Esophagus (tissue), 2 donors: ENCODE results near the gene SLC16A12. TPM values are rescaled to one million over a fixed set of nuclear protein-coding genes. Genes with fewer than 3 reads are reported as not detected.

Experiments used
- H3K27ac ChIP-seq, 2 donors: one replicate each; pipeline ENCODE4 v1.5.1; 2013; ENCODE audit warnings: low read depth in 2 of 2, mild to moderate bottlenecking in 2 of 2, inconsistent platforms in 1 of 2, low read length in 1 of 2, moderate library complexity in 1 of 2
- H3K27me3 ChIP-seq, 2 donors: one replicate each; pipeline ENCODE4 v1.6.1; 2013; ENCODE audit warnings: low read length in 2 of 2, control low read depth in 1 of 2, mild to moderate bottlenecking in 1 of 2; ENCODE audit not compliant: insufficient read depth in 2 of 2, control insufficient read depth in 1 of 2
- H3K36me3 ChIP-seq, 2 donors: one replicate each; pipeline ENCODE4 v1.6.1; 2013; ENCODE audit warnings: low read length in 1 of 2; ENCODE audit not compliant: control insufficient read depth in 2 of 2, insufficient read depth in 2 of 2
- H3K4me1 ChIP-seq, 2 donors: one replicate each; pipeline ENCODE4 v1.6.1; 2013; ENCODE audit warnings: low read length in 1 of 2; ENCODE audit not compliant: control insufficient read depth in 2 of 2, insufficient read depth in 2 of 2
- H3K4me3 ChIP-seq, 2 donors: one replicate each; pipeline ENCODE4 v1.5.1; 2013; ENCODE audit warnings: low read length in 2 of 2, mild to moderate bottlenecking in 2 of 2, low read depth in 1 of 2, moderate library complexity in 1 of 2
- H3K9me3 ChIP-seq, 2 donors: one replicate each; pipeline ENCODE4 v1.6.1; 2013; ENCODE audit warnings: mild to moderate bottlenecking in 2 of 2, low read depth in 1 of 2, low read length in 1 of 2, moderate library complexity in 1 of 2; ENCODE audit not compliant: control insufficient read depth in 2 of 2, insufficient read depth in 1 of 2
- WGBS, 2 donors: extraction: QIAGEN DNeasy Blood & Tissue Kit; methylation state at CpG; one replicate each; pipeline ENCODE4 v1.1.7; 2013; 5-methylcytosine and 5-hydroxymethylcytosine counted together
- polyA plus RNA-seq, 2 donors: library from polyadenylated mRNA; stranded (reverse); fragments of 200-250 nt; gene quantifications; one replicate each; pipeline ENCODE4 v1.2.3, GENCODE V29; 2013
- donor health status: healthy with polysubstance abuse.
- donor health status: Bipolar disorder and iron deficiency.

The SLC16A12 gene
- polyA plus RNA-seq, 2 donors = 0.02 to 0.05 TPM

DNA sequence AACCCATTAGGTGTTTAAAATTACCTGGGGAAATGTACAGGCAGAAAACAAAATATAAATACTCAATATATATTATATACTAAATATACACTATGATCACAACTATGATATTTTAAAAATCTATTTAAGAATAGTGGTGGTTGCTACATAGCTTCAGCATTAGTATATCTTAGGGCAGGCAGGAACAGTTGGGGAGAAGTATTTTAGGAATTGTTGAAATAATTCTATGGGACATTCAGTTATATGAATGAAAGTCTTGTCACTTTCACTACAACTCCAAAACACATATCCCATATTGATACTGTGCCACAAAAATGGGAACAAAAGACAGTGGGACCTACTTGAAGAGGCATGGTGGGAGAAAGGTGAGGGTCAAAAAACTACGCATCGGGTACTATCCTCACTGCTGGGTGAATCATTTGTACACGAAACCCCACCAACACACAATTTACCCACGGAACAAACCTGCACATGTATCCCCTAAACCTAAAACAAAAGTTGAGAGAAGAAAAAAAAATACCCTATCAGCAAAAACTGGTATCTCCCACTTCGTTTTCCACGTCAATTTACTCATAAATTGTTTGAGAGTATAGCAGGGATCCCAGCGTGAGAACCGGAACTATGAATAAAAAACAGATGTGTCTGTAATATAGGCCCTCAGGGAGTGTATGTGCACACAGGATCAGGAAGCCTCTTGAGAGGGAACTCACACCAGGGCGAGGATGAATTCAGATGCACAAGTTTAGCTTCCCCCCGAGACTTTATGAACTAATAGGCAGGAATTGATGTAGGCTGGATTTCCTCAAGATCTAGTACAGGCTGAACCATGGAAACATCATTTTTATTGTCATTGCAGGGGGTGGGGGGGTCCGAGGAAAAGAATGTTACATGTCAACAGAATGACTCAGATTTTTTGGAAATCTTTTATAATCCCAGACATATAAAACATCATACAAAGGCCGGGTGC, 16.2 kb downstream of the SLC16A12 start:
- H3K9me3 ChIP-seq = no peaks in the 10 kb centered on the region
- no peaks in the 10 kb centered on the region for H3K36me3 ChIP-seq
- WGBS, 2 donors = 74 to 76% methylated on average over 12 of the region's 12 CpGs
- H3K27me3 ChIP-seq = no peaks in the 10 kb centered on the region
- no peak overlapping the region for H3K27ac ChIP-seq
- H3K4me3 ChIP-seq = no peak overlapping the region
- H3K4me1 ChIP-seq = peaks cover 0 to 3% of the 10 kb centered on the region in 2 donors

DNA sequence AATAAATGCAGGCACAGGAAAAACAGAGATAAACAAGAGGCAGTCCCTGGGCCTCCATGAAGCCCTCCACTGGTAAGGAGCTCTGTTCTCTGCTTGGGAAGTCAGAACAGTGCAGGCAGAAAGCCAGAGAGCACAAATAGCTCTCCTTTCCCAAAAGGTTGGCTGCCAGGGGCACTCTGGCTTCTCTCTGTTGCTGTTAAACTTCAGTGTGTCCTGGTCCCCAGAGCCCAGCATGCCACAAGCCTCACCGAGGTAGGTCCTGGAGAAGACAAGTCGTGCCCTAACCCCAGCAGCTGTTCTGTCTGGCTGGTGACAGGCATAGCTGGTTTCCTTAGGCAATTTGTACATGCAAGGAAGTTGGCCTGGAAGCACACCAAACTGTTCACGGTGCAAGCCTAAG, 17.3 kb downstream of the SLC16A12 start:
- no peaks in the 10 kb centered on the region for H3K27me3 ChIP-seq
- no peaks in the 10 kb centered on the region for H3K9me3 ChIP-seq
- H3K36me3 ChIP-seq = no peaks in the 10 kb centered on the region
- H3K4me3 ChIP-seq = no peak overlapping the region
- 53% methylated on average over 3 of the region's 3 CpGs for WGBS, 2 donors
- H3K27ac ChIP-seq = peak overlapping the region in 1 of 2 donors; percentile 10
- H3K4me1 ChIP-seq = peaks cover 0 to 3% of the 10 kb centered on the region in 2 donors

DNA sequence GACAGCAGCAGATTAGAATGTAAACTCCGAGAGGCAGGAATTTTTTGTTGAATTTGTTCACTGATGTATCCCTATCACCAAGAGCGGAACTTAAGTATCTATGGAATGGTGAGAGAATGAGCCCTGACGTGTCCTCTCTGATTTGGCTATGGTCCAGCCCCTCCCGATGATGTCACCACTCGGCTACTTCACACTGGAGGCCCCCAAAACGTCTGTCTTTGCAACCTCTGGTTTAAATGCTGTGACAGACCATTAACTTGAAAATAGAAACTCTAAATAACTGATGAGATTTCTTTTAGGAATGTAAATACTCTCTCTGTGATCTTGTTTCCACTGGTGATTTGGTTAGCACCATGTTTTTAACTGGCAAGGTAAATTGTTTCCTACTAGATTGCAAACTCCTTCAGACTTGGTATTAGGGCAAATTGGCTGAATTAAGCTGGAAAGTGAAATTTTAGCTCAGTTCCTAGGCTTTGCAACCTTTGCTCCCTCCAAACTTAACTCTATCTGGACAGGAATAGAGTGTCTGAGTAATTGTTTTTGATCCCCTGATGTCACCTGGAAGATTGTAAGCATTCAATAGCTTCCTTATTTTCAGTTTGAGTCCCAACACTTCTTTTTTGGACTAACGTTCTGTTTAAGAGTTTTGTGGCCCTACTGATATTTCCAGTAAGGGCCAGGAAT, 19.1 kb downstream of the SLC16A12 start:
- Histone ChIP-seq H3K4me1 (peaks cover 0 to 3% of the 10 kb centered on the region in 2 donors), H3K36me3 (no peaks in the 10 kb centered on the region), H3K9me3 (no peaks in the 10 kb centered on the region), H3K27ac (no peak overlapping the region), H3K27me3 (no peaks in the 10 kb centered on the region), H3K4me3 (no peak overlapping the region)
- WGBS, 2 donors = 35 to 40% methylated on average over 7 of the region's 7 CpGs

DNA sequence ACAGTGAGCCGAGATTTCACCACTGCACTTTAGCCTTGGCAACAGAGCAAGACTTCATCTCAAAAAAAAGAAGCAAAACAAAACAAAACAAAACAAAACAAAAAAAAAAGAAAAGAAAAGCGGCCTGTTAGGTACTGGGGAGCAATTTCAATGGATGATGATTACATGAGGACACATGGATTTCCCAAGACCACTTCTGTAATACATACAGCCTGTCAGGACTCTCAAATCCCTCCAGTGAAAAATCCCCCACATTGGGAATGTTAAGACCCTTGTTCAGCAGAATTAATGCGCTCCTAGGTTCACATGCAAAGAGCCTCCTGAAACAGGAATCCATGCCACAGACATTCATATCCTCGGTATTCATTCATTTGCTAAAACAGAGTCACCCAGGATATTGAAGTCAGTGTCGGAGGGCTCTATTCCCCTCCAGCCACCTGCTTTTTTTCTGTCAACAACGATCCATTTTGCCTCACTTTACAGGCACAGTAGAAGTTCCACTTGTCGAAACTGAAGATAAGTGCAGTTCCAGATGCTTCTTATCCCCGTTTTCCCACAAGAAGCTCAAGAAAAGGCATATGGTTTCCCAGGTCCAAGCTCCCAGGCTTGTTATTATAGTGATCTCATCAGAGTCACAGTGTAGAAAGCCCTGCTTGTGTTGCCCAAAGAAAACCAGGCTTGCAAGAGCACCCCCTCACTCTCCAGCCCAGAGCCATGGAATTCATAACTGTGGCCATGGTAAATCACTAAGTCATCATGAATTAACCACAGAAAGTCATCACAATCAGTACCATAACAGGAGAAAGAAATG, 20.2 kb downstream of the SLC16A12 start:
- Histone ChIP-seq H3K27me3 (no peaks in the 10 kb centered on the region), H3K4me3 (no peak overlapping the region), H3K9me3 (no peaks in the 10 kb centered on the region), H3K36me3 (no peaks in the 10 kb centered on the region), H3K4me1 (peaks cover 0 to 3% of the 10 kb centered on the region in 2 donors), H3K27ac (peak overlapping the region in 1 of 2 donors; percentile 30)
- WGBS, 2 donors = 64 to 80% methylated on average over 8 of the region's 8 CpGs

DNA sequence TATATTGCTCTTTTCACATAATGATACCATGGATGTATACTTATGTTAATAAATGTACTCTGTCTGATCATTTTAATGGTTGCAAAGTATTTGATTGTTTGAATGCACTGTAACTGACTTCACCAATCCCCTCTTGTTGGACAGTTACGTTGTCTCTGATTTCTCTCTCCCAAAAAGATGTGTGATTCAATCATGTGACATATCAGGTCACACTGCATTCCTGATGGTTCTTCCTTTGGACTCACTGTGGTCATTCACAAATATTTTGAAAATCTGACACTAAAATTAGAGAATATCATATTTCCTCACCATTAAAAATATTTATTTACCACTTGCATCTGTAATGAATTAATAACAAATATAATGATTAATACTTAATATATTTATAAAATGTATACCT, 22.2 kb downstream of the SLC16A12 start:
- Histone ChIP-seq H3K9me3 (no peaks in the 10 kb centered on the region), H3K4me1 (peaks cover 0 to 3% of the 10 kb centered on the region in 2 donors), H3K4me3 (no peak overlapping the region), H3K27ac (no peak overlapping the region), H3K36me3 (no peaks in the 10 kb centered on the region), H3K27me3 (no peaks in the 10 kb centered on the region)
- WGBS, 2 donors = 75 to 81% methylated on average over 1 of the region's 1 CpG

DNA sequence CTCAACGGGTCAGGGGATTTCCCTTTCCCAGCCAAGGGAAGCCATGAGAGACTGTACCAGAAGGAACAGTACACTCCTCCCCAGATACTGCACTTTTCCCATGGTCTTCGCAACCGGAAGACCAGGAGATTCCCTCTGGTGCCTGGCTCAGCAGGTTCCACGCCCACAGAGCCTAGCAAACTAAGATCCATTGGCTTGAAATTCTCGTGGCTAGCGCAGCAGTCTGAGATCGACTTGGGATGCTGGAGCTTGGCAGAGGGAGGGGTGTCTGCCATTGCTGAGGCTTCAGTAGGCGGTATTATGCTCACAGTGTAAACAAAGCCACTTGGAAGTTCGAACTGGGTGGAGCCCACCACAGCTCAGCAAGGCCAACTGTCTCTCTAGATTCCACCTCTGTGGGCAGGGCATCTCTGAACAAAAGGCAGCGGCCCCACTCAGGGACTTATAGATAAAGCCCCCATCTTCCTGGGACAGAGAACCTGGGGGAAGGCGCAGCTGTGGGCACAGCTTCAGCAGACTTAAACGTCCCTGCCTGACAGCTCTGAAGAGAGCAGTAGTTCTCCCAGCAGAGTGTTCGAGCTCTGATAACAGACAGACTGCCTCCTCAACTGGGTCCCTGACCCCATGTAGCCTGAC, 29.6 kb downstream of the SLC16A12 start:
- H3K9me3 ChIP-seq = no peaks in the 10 kb centered on the region
- no peaks in the 10 kb centered on the region for H3K27me3 ChIP-seq
- 82 to 84% methylated on average over 13 of the region's 13 CpGs for WGBS, 2 donors
- no peaks in the 10 kb centered on the region for H3K36me3 ChIP-seq
- H3K4me3 ChIP-seq = no peak overlapping the region
- no peak overlapping the region for H3K27ac ChIP-seq
- H3K4me1 ChIP-seq = peaks cover 0 to 3% of the 10 kb centered on the region in 2 donors

DNA sequence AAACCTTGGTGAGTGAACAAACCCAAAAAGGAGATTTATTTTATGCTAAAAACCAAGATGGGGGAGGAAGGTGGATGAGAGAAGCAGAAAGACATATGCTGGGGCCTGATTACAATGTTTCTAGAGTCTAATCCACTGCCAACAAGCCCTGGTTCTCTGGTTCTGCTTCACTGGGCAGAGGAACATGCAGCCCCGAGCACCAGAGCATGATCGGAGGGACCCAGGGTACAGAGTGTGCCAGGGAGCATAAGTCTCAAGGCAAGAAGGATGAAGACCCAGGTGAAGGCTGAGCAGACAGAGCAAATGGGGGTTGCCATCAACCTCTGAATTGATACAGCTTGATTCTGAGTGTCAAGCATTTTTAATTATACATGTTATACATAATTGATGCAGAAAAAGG, 30.7 kb downstream of the SLC16A12 start:
- Histone ChIP-seq H3K36me3 (no peaks in the 10 kb centered on the region), H3K4me1 (peaks cover 0 to 3% of the 10 kb centered on the region in 2 donors), H3K27me3 (no peaks in the 10 kb centered on the region), H3K9me3 (no peaks in the 10 kb centered on the region), H3K27ac (no peak overlapping the region), H3K4me3 (no peak overlapping the region)
- 81 to 92% methylated on average over 2 of the region's 2 CpGs for WGBS, 2 donors

DNA sequence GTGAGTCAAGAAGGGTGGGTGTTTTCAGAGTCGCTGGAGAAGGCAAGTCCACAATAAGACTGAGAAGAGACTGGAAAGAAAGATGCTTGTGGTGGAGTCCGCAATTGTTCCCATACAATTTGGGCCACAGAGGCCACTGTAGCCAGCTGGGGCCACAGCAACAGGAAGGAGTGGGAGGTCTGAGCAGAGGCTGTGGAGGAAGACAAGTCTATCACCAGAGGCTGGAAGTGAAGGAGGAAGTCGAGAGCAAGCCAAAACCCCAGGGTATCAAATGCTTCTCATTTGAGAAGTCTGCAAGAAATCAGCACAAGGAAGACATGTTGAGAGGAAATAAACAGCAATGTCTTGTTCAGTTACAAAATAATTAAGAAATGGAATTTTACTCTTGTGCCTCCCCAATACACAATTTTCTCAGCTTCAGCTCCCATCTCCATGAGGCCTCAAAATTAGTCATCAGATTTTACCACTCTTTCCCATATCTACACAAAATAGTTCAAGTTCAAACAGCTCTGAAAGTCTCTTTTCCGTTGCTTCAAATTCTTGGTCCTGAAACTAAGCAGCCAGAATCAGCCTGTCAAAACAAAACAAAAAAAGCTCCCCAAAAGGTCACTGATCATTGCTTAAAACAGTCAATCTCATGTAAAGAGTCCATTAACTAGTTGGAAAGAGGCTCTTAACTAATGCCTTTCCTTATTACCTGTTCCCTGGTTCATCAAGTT, 31.6 kb downstream of the SLC16A12 start:
- H3K27ac ChIP-seq = no peak overlapping the region
- H3K4me3 ChIP-seq = no peak overlapping the region
- WGBS, 2 donors = 64 to 69% methylated on average over 4 of the region's 4 CpGs

More for the DNA sequence above, 31.6 kb downstream of the SLC16A12 start:
- H3K36me3 ChIP-seq = no peaks in the 10 kb centered on the region
- peaks cover 0 to 3% of the 10 kb centered on the region in 2 donors for H3K4me1 ChIP-seq
- no peaks in the 10 kb centered on the region for H3K27me3 ChIP-seq
- no peaks in the 10 kb centered on the region for H3K9me3 ChIP-seq
